WI38 (cell line): ENCODE measurements around the gene MANEA.
"Not testable (repeated sequence)": the region's sequence is repeated elsewhere in the genome, so short reads cannot be mapped to it uniquely, and the experiment has no call there.

ENCODE experiments used
- H3K4me3 ChIP-seq: 2 replicates; pipeline ENCODE4 v1.5.1; 2011; ENCODE audit warnings: low read depth, mild to moderate bottlenecking, control low read depth, low read length
- CTCF ChIP-seq: IDR thresholded peaks from 2 replicates; pipeline ENCODE4 v1.5.1; 2012; ENCODE audit warnings: low read depth, mild to moderate bottlenecking, control low read depth, low read length

MANEA gene

GRCh38 chr6:95546148-95546547 is 31.2 kb upstream of the MANEA start:
- TF ChIP-seq CTCF = no peak
- H3K4me3 ChIP-seq = no peak overlapping the region

GRCh38 chr6:95547043-95547442 is 30.3 kb upstream of the MANEA start:
- TF ChIP-seq CTCF = no peak
- no peak overlapping the region for H3K4me3 ChIP-seq

- TF ChIP-seq CTCF = no peak
- no peak overlapping the region for H3K4me3 ChIP-seq
Measured at GRCh38 chr6:95548188-95548786, 29.0 kb upstream of the MANEA start.

GRCh38 chr6:95551678-95552324 is 25.5 kb upstream of the MANEA start:
- TF ChIP-seq CTCF = no peak
- H3K4me3 ChIP-seq = no peak overlapping the region

- no peak overlapping the region for H3K4me3 ChIP-seq
- TF ChIP-seq CTCF = no peak
Measured at GRCh38 chr6:95553880-95554279, 23.5 kb upstream of the MANEA start.

GRCh38 chr6:95560956-95561355 is 16.4 kb upstream of the MANEA start:
- H3K4me3 ChIP-seq = not testable (repeated sequence)

GRCh38 chr6:95569560-95569959 is 7.8 kb upstream of the MANEA start:
- no peak for TF ChIP-seq CTCF
- no peak overlapping the region for H3K4me3 ChIP-seq

- no peak for TF ChIP-seq CTCF
Measured at GRCh38 chr6:95572098-95572497, 5.2 kb upstream of the MANEA start.

More at GRCh38 chr6:95572098-95572497, 5.2 kb upstream of the MANEA start:
- H3K4me3 ChIP-seq = no peak overlapping the region
